DMS53 (cell line): ENCODE measurements around the gene LINGO3.

Experiments used
- DNase-seq: peaks from one replicate; lab custom pipeline; 2025; lab: John Stamatoyannopoulos, UW

LINGO3 gene

DNA sequence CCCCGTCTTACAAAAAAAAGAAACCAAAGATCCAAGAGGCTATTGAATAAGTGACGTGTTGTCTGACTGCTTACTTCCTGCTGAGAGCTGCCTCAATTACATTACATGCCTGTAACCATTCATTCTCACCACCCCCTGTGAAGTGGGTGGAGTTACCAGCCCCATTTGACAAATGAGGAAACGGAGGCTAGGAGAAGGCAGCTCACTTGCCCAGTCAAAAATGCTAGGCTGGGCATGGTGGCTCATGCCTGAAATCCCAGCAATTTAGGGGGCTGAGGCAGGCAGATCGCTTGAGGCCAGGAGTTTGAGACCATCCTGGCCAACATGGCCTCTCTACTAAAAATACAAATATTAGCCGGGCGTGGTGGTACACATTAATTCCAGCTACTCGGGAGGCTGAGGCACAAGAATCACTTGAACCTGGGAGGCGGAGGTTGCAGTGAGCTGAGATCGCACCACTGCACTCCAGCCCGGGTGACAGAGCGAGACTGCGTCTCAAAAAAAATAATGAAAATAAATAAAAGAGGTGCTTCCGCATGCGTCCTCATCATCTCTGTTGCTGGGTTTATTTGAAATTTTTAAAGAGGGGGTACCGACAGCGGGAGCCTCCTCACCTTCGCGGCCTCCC, 19.9 kb upstream of the LINGO3 start:
- peak; percentile 60 for DNase-seq

DNA sequence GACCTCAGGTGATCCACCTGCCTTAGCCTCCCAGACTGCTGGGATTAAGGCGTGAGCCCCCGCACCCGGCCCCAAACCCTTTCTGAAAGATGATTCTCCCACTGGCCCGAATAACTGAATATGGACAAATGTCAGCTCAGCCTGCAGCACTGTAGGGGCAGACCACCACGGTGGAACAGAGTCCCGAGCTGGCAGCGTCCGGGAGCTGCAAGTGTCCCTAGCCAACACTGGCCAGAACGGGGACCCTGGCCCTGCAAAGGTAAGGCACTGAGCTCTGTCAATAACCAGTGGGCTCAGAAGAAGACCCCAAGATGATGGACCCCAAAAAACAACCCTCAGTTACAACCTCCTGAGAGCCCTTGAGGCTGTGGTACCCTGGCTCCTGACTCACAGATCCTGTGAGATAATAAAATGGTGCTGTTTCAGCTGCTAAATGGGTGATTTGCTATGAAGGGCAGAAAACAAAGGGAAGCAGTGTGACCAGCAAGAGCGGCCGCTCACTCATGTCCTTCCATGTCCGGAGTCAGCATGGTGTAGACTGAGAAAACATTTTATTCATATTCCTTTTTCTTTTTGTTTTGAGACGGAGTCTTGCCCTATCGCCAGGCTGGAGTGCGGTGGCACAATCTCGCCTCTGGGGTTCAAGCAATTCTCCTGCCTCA, 18.9 kb upstream of the LINGO3 start:
- DNase-seq: no peak

DNA sequence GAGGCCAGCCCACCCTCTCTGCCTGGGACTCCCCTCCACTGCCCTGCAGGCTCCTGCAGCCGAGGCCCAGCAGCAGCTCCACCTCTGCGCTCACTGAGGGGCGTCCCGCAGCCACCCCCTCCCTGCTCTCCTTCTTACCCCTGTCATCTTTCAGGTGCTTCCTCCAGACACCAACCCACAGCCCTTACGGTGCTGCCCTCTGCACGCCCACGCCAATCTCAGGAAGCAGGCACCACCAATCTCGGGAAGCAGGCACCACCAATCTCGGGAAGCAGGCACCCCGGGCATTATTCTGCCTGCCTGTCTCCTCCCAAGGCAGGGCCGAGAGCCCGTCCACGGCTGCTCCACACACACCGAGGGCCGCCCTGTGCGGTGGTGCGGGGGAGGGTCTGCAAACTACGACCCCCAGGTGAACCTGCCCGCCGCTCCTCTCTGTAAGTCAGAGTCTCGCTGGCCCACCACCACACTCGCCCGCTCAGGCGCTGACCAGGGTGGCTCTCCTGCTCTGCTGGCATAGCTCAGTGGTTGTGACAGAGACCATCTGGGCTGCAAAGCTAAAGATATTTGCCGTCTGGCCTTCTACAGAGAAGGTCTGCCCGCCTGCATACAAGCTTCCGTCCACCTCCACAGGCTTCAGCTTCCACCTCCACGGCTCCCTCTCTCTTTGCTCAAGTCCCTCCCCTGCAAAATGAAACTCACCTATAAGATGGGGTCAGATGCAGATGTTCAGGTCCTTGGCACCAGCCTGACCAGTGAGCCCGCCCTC, 17.5 kb upstream of the LINGO3 start:
- DNase-seq: no peak

DNA sequence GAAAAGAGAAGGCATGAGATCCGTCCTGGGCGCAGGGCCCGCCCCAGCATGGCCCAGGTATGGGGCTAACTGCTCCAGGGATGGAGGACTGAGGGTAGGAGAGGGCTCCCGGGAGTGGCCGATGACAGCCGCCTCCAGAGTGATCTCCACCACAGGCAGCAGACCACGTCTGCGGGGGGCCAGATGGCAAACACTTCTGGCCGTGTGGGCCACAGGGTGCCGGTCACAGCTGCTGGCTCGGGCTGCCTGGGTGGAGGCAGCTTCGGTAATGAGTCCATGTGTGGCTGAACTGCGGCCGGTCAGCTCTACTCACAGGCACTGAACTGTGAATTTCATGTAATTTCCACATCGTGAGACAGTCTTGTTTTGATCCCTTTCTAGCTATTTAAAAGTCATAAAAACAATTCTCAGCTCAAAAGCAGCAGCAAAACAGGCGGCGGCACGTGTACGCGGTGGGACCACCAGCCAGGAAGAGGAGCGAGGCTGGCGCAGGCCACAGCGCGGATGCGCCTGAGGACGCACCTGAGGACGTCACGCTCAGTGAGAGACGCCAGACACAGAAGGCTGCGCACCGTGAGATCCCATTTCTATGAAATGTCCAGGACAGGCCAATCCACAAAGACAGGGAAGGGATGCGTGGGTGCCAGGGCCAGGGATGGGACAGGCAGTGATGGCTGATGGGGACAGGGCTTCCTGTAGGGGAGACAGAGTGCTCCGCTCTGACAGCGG, 16.4 kb upstream of the LINGO3 start:
- DNase-seq: no peak

DNA sequence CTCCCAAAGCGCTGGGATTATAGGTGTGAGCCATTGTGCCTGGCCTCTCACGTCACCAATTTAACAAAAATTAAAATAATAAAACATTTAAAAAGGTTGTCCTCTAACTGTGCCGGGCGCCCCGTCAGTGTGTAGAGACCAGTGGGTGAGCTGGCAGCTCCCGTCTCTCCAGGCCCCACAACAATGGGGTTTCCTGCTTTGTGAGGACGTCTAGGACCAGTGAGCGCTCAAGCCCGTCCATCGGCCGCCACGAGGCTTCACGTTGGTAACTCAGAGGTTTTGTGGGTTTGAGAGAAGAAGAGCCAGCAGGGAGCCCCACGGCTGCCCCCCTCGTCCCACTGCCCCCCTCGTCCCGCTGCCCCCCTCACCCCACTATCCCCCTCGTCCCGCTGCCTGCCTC, 15.8 kb upstream of the LINGO3 start:
- DNase-seq: no peak

DNA sequence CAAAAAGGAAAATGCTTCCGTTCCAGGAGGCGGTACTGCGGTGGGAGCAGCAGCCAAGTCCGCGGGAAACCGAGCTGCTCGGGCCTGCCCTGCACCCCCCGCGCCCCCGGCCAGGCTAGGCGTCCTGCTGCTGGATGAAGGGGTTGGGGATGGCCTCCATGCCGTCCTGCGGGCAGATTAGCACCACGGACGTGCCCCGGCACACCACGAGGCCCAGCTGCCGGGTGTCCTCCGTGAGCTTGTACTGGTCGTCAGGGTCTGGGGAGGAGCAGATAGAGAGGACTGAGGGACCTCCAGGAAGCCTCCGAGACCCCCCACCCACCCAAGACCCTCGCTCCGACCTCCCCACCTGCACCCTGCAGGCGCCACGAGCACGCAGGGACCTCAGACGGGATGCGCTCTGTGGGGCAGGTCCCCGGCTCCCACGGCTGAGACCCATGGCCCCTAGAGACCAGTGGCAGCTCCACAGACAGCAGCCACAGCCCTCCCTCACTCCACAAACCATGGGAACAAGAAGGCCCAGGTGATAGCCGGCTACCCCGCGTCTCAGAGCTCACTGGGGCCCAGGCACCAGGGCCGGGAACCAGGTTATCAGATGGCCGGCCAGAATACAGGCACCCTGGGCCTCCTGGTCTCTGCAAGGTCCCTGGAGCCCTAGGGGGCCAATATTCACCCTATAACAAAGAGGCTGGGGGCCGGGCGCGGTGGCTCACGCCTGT, 13.8 kb upstream of the LINGO3 start:
- DNase-seq: no peak

DNA sequence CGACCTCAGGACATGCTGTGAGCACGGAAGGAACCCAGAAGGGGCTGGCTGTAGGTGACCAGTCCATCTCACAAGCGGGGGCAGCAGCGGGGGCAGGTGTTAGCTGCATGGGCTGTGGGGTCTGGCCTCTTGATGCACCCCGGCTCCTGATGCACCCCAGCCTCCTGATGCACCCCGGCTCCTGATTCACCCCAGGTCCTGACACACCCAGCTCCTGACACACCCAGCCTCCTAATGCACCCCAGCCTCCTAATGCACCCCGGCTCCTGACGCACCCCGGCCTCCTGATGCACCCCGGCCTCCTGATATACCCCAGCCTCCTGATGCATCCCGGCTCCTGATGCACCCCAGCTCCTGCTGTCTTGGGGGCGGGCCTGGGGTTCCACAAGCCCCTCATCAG, 13.0 kb upstream of the LINGO3 start:
- DNase-seq: no peak

DNA sequence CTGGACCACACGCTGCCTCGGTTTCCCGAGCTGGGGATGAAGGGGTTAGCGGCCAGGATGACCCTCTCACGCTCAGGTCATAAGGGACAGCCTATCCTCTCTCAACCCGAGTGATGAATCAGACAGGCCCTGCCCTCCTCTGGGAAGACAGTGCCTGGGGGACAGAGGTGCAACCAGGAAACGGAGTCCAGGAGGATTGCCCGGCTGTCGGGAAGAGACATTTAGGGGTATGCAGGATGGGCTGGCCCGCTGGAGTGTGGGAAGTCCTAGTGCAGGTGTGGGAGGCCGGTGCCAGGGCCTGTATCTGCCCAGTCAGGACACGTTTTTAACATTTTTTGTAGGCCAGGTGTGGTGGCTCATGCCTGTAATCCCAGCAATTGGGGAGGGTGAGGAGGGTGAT, 12.1 kb upstream of the LINGO3 start:
- peak; percentile 19 for DNase-seq

DNA sequence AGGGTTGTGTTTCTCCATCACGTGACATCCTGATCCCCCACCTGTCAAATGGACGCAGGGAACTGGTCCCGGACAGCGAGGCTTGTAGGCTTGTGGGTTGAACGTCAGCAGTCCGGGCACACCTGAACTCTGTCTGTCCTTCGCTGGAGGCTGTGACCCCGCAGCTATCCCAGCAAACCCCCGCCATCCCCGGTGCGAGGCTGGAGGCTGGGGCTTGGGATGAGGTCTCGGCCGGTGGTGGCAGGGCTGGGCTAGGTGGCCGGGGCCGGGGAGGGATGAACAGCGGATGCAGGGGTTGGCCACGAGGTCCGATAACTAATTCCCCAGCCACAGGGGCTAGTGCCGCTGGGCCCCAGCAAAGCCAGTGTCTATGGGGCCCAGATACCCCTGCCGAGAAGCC, 11.6 kb upstream of the LINGO3 start:
- DNase-seq: no peak

DNA sequence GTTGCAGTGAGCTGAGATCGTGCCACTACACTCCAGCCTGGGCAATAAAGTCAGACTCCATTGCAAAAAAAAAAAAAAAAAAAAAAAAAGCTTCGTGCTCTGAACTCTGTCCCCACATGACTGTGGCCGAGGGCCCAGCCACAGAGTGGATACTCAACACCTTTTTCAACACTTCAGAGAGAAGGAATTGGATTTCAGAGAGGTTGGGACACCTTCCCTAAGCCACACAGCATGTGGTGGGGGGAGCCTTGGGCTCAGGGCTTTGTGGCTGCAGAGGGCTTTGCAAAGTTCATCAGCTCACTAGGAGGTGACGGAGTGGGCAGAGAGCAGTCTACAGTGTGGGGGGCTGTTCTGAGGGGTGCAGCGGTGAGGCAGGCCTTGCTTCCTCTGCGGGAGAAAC, 11.0 kb upstream of the LINGO3 start:
- no peak for DNase-seq

DNA sequence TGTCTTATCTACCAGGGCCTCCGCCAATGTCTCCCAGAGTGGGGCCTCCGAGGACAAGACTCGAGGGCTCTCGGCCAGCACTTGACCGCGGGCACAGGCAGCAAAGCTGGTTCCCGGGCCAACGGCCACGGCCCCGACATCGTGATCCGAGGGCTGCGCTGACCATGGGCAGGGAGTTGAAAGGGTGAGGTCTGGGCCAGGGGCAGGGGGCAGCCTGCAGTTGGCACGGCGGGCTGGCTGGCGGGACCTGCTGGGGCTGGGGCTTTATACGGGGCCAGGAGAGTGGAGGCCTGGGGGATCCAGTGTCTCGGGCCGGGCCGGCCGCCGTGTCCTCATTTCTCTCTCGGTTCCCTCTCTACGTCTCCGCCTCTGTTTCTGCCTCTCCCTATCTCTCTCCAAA, 9.8 kb upstream of the LINGO3 start:
- no peak for DNase-seq

DNA sequence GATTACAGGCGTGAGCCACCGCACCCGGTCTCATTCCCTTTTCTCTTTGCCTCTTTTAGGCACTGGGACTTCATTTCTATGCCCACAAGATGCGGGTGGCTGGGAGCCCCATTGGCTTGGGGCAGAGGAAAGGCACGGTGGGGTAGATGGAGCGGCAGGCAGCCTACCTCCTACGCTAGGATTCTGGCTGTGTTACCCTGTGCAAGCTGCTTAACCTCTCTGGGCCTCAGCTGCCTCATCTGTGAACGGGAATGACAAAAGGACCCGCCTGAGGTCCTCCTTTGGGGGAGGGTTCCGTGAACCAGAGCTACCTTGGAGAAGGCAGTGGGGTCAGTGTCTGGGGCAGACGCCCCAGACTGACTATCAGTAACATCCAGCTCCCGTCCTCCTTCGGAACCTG, 9.3 kb upstream of the LINGO3 start:
- no peak for DNase-seq

DNA sequence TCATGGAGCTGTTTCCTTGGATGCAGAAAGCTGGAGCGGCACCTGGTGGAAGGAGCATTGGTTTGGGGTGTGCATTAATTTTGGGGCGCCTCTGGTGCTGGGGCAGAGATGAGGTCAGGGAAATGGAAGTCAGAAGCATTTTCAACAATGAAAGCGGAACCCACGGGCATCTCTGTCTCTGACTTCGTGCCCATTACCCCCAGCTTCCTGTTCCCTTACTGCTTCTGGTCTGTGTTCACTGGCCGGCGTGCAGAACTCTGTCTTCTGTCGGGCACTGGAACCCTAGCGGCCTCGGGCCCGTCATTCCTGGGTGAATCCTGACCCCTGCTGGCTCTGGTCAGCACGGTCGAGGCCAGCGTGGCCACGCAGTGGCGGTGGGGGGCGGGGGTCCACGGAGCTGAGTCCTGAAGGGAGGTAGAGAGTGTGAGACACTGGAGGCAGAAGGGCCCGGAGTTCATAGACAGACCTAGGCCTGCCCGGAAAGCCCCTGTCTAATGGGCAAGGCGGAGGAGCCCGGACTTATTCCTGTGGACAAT, 7.9 kb upstream of the LINGO3 start:
- peak; percentile 77 for DNase-seq

DNA sequence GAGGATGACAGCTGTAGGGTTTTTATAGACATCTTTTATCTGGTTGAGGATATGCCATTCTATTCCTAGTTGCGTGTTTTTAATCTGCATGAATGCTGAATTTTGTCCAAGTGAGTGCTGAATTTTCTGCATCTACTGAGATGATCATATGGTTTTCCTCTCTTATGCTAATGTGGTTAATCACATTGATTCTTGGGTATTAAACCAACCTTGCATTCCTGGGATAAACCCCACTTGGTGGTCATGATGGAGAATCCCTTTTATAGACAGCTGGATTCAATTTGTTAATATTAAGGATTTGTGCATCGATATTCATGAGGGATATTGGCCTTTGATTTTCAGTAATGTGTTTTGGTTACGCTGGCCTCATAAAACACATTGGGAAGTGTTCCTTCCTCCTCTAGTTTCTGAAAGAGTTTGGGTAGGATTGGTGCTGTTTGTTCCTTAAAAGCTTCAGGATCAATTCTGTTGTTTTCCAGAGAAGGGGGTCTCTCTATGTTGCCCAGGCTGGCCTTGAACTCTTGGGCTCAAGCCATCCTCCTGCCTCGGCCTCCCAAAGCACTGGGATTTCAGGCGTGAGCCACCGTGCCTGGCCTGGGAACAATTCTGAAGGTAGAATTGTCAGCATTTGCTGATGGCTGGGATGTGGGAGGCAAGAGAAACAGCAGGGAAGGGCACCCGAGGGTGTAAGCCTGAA, 7.3 kb upstream of the LINGO3 start:
- no peak for DNase-seq

DNA sequence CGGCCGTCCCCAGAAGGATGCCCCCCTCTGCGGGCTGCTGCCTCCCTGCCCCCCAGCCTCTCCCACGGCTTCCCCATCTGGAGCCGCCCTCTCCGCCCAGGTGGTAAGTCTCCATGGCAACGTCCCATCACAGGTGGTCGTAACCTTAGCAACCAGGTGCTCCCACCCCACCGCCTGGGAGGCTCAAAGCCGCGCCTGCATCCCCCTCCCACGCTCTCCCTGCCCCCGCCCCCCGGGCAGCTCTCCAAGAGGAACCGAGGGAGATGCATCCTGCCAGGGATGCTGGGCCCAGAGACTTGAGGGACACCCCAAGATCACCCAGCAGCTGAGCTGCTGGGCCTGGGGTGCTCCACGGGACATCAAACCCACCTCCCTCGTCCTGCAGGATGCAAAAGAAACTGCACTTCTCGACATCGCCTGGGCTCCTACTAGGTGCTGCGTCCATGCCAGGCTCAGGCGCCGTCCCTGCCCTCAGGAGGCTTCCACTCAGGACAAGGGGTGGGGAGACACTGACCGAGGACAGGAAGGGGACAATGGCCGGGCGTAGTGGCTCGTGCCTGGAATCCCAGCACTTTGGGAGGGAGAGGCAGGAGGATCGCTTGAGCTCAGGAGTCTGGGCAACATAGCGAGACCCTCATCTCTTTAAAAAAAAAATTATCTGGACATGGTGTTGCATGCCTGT, 5.0 kb upstream of the LINGO3 start:
- peak; percentile 25 for DNase-seq

DNA sequence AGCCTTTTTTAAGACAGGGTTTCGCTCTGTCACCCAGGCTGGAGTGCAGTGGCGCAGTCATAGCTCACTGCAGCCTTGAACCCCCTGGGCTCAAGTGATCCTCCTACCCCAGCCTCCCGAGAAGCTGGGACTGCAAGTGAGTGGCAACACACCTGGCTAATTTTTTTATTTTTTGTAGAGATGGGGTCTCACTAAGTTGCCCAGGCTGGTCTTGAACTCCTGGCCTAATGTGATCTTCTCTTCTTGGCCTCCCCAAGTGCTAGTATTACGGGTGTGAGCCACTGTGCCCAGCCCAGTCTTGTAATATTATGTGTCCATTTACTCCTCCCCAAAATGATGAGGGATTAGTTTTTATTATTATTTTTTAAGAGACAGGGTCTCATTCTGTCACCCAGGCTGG, 3.1 kb upstream of the LINGO3 start:
- DNase-seq: no peak

DNA sequence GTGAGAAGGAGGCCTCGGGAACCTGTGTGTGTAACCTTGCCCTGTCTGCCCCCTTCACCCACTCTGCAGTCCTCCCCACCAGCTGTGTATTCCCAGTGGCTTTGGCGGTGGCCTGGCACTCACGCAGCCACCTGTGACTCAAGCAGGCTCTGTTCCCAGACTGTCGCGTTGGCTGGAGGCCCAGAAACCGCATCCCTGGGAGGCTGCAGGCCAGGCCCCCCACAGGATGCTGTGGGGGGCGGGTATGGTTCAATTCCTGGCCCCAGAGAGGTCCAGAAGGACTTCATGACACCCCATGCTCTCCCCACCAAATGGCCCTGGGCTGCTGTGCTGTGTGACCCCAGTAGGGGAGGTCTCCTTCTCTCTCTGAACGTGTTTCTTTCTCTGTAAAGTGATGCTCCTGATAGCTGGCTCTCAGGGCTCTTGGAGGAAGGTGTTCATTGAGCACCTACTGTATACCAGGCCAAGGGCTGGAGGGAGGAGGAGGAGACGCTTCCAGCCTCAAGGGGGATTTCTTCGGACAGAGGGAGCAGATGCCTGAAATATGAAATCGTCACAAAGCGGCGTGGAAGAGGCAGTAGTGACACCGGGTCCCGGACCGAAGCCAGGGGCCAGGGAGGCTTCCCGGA, 1.9 kb upstream of the LINGO3 start:
- DNase-seq: peak; percentile 72

DNA sequence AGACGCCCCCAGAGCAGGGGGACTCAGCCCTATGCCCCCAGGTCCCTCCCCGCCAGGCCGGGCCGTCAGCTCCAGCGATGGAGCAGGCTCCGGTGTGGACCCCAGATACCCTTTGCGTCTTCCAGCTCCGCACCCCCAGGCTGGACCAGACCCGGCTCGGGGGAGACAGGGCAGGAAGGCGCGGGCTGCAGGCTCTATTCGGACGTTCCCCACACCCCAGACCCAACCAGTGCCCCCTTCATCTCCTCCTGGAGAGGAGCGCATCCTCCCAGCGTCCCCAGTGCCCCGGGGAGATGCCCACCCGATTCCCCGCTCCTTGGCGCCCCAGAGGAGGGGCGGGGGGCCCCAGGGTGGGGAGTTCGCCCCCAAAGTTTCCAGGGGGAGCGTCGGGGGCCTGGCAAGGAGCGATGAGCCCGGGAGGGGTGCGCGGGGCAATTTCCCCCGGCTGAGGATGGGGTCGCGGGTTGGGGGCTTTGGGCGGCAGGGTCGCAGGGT, 389 bp downstream of the LINGO3 start:
- DNase-seq: no peak

DNA sequence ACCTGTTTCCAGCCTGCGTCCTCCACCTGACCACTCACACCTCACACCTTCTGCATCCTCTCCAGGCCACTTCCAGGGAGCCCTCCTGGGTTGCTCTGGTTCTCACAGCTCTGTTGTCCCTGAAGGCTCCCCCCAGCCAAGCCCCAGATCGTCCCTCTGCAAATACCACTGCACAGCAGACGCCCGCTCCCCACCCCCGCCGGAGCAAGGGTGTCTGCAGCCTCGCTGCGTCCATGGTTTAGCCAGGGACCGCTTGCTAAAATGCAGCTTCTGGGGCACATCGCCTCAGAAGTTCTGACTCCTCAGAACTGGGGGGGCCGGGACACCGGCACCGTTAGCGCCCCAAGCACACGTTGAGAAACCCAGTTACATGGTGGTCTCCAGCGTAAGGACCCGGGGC, 983 bp downstream of the LINGO3 start:
- DNase-seq: no peak

DNA sequence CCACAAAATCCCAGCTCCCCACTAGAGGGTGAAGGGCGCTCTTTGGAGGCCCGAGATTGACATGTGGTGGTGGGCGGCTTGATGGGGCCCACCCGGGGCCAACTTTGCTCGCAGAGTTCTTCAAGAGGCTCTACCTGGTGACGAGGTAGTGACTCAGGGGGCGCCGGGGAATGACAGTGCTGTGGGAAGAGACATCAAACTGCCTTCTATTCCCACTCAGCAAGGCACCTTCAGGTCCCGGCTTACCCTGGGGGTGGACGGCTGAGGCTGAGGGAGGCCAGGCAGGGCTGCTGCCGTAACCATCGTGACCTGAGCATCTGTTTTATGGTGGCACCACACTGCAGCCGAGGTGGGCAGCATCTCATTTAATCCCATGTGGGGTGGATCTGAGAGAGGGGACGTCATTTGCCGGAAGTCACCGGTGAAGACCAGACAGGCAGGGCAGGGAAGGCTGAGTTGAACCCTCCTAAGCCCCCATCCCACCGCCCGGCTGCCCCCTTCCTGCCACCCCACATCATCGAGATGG, 1.6 kb downstream of the LINGO3 start:
- no peak for DNase-seq
